Endothelial cell (in vitro differentiated cells): ENCODE measurements around the gene GRB10. TPM values are rescaled to one million over a fixed set of nuclear protein-coding genes. Genes with fewer than 3 reads are reported as not detected.

ENCODE experiments used
- DNase-seq: peaks from one replicate; pipeline ENCODE4 v3.0.0; 2021; ENCODE audit warnings: low spot score
- H3K27ac Mint-ChIP-seq: one replicate; pipeline ENCODE4 v1.8.0; 2021; ENCODE audit warnings: mixed read lengths, inconsistent platforms; ENCODE audit not compliant: unreplicated experiment
- H3K27me3 Mint-ChIP-seq: one replicate; pipeline ENCODE4 v1.8.0; 2021; ENCODE audit warnings: mild to moderate bottlenecking, moderate library complexity, mixed read lengths, inconsistent platforms; ENCODE audit not compliant: unreplicated experiment
- H3K36me3 Mint-ChIP-seq: one replicate; pipeline ENCODE4 v1.8.0; 2021; ENCODE audit warnings: mild to moderate bottlenecking, low read depth, mixed read lengths, inconsistent platforms; ENCODE audit not compliant: unreplicated experiment
- H3K4me1 Mint-ChIP-seq: one replicate; pipeline ENCODE4 v1.8.0; 2021; ENCODE audit warnings: mild to moderate bottlenecking, mixed read lengths, inconsistent platforms; ENCODE audit not compliant: unreplicated experiment
- H3K4me3 Mint-ChIP-seq: one replicate; pipeline ENCODE4 v1.8.0; 2021; ENCODE audit warnings: mild to moderate bottlenecking, mixed read lengths, inconsistent platforms; ENCODE audit not compliant: unreplicated experiment
- H3K9me3 Mint-ChIP-seq: one replicate; pipeline ENCODE4 v1.8.0; 2021; ENCODE audit warnings: mixed read lengths, inconsistent platforms; ENCODE audit not compliant: unreplicated experiment
- total RNA-seq: library from RNA; stranded (reverse); fragmentation: NEBNext Ultra II Directional; extraction: Animal tissue kit (Norgen Biotek cat#: 25700); gene quantifications from one replicate; pipeline ENCODE4 v1.2.1, GENCODE V29; 2021; ENCODE audit not compliant: unreplicated experiment
- TF ChIP-seq, protein P1 (sequence below): fragments of 200-600 bp; sonication (generic); IDR thresholded peaks from one replicate; pipeline ENCODE4 v1.5.0; 2021; ENCODE audit warnings: antibody characterized with exemption; ENCODE audit not compliant: unreplicated experiment

GRB10 gene
- total RNA-seq, 1 donor from 2014 or later = 164 TPM

- TF ChIP-seq, protein P1, sequence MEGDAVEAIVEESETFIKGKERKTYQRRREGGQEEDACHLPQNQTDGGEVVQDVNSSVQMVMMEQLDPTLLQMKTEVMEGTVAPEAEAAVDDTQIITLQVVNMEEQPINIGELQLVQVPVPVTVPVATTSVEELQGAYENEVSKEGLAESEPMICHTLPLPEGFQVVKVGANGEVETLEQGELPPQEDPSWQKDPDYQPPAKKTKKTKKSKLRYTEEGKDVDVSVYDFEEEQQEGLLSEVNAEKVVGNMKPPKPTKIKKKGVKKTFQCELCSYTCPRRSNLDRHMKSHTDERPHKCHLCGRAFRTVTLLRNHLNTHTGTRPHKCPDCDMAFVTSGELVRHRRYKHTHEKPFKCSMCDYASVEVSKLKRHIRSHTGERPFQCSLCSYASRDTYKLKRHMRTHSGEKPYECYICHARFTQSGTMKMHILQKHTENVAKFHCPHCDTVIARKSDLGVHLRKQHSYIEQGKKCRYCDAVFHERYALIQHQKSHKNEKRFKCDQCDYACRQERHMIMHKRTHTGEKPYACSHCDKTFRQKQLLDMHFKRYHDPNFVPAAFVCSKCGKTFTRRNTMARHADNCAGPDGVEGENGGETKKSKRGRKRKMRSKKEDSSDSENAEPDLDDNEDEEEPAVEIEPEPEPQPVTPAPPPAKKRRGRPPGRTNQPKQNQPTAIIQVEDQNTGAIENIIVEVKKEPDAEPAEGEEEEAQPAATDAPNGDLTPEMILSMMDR = no peak
- Mint-ChIP-seq H3K4me3 (no peak overlapping the region), H3K4me1 (peaks cover 40% of the 10 kb centered on the region), H3K9me3 (no peaks in the 10 kb centered on the region), H3K27me3 (peaks cover 3% of the 10 kb centered on the region), H3K27ac (peak overlapping the region; percentile 87), H3K36me3 (peaks cover 24% of the 10 kb centered on the region)
- no peak for DNase-seq
These were observed 98.5 kb downstream of the GRB10 start for GRCh38 chr7:50684011-50684712.

- Mint-ChIP-seq H3K27me3 (peaks cover 3% of the 10 kb centered on the region), H3K27ac (no peak overlapping the region), H3K9me3 (no peaks in the 10 kb centered on the region)
These were observed 100.1 kb downstream of the GRB10 start for GRCh38 chr7:50682573-50682972.

GRCh38 chr7:50682079-50682478 is 100.6 kb downstream of the GRB10 start:
- no peak for DNase-seq
- Mint-ChIP-seq H3K4me3 (no peak overlapping the region), H3K9me3 (no peaks in the 10 kb centered on the region), H3K27ac (no peak overlapping the region), H3K4me1 (peaks cover 30% of the 10 kb centered on the region), H3K27me3 (peaks cover 3% of the 10 kb centered on the region), H3K36me3 (peaks cover 10% of the 10 kb centered on the region)
- TF ChIP-seq, protein P1 = no peak

More at GRCh38 chr7:50682573-50682972, 100.1 kb downstream of the GRB10 start:
- Mint-ChIP-seq H3K36me3 (peaks cover 14% of the 10 kb centered on the region), H3K4me3 (no peak overlapping the region), H3K4me1 (peaks cover 33% of the 10 kb centered on the region)
- TF ChIP-seq, protein P1 = no peak
- DNase-seq = no peak

DNA sequence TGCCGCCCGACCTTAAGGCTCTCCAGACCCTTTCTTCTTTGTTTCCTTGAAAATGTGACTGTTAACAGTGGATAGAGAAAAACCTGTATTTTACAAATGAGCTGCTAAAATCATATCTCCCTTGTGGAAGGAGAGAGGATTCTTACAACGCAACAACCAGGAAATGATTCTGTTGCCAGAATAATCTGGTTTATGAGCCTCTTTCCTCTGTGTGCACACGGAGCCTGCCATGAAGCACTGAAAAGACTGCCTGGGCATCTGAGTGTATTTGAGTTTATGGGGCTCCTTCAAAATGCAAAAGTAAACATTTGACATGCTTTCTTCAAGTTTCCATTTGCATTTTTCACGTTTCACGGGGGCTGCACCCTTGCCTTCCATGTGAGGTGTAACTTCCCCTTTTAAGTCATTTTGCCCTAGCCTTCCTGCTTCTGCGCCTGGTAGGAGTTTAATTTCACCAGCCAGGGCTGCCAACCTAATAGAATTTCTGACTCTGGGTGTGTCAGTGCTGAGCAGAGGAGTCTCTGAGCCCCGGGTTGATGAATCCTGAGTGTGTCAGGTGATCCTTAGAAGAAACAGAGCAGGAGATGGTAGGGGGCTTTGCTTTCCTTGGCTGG is 101.2 kb downstream of the GRB10 start:
- Mint-ChIP-seq H3K27me3 (peaks cover 3% of the 10 kb centered on the region), H3K27ac (no peak overlapping the region), H3K36me3 (peaks cover 10% of the 10 kb centered on the region), H3K9me3 (no peaks in the 10 kb centered on the region), H3K4me1 (peaks cover 33% of the 10 kb centered on the region), H3K4me3 (no peak overlapping the region)
- TF ChIP-seq, protein P1 = no peak
- DNase-seq = no peak
